ENCODE results near the gene IP6K3. TPM values are rescaled to one million over a fixed set of nuclear protein-coding genes. Genes with fewer than 3 reads are reported as not detected.

IP6K3 gene
- total RNA-seq, 1 donor from 2014 or later: 4.1 TPM

- DNase-seq (ENCODE audit: low spot score) (no peak), ATAC-seq (no peak)
These were observed 36.2 kb downstream of the IP6K3 start for GRCh38 chr6:33710296-33711121.

GRCh38 chr6:33709605-33710295 is 37.0 kb downstream of the IP6K3 start:
- DNase-seq (ENCODE audit: low spot score) (no peak), ATAC-seq (no peak)

GRCh38 chr6:33708516-33709204 is 38.0 kb downstream of the IP6K3 start:
- DNase-seq (ENCODE audit: low spot score) (no peak), ATAC-seq (no peak)

GRCh38 chr6:33707771-33708170 is 38.9 kb downstream of the IP6K3 start:
- ATAC-seq (no peak), DNase-seq (ENCODE audit: low spot score) (no peak)

GRCh38 chr6:33705955-33706725 is 40.6 kb downstream of the IP6K3 start:
- DNase-seq (ENCODE audit: low spot score) (no peak), ATAC-seq (no peak)

GRCh38 chr6:33705268-33705885 is 41.3 kb downstream of the IP6K3 start:
- no peak for ATAC-seq

GRCh38 chr6:33704215-33705066 is 42.3 kb downstream of the IP6K3 start:
- DNase-seq (ENCODE audit: low spot score): no peak
- peak; percentile 26 for ATAC-seq

More at GRCh38 chr6:33705268-33705885, 41.3 kb downstream of the IP6K3 start:
- DNase-seq (ENCODE audit: low spot score): no peak

GRCh38 chr6:33702345-33702977 is 44.2 kb downstream of the IP6K3 start:
- ATAC-seq: peak; percentile 68
- DNase-seq (ENCODE audit: low spot score): no peak

- DNase-seq (ENCODE audit: low spot score) (no peak), ATAC-seq (peak; percentile 43)
These were observed 46.2 kb downstream of the IP6K3 start for GRCh38 chr6:33700391-33701050.

GRCh38 chr6:33699739-33700138 is 47.0 kb downstream of the IP6K3 start:
- ATAC-seq (no peak), DNase-seq (ENCODE audit: low spot score) (no peak)

GRCh38 chr6:33699131-33699530 is 47.6 kb downstream of the IP6K3 start:
- DNase-seq (ENCODE audit: low spot score): no peak
- ATAC-seq: no peak

GRCh38 chr6:33698494-33698893 is 48.2 kb downstream of the IP6K3 start:
- ATAC-seq: no peak
- no peak for DNase-seq (ENCODE audit: low spot score)

GRCh38 chr6:33697845-33698244 is 48.9 kb downstream of the IP6K3 start:
- DNase-seq (ENCODE audit: low spot score) (no peak), ATAC-seq (no peak)

- DNase-seq (ENCODE audit: low spot score): no peak
These were observed 49.9 kb downstream of the IP6K3 start for GRCh38 chr6:33696548-33697518.

GRCh38 chr6:33696076-33696475 is 50.6 kb downstream of the IP6K3 start:
- no peak for ATAC-seq

More at GRCh38 chr6:33696548-33697518, 49.9 kb downstream of the IP6K3 start:
- ATAC-seq: peak; percentile 37

GRCh38 chr6:33695451-33695887 is 51.2 kb downstream of the IP6K3 start:
- DNase-seq (ENCODE audit: low spot score) (no peak), ATAC-seq (no peak)

More at GRCh38 chr6:33696076-33696475, 50.6 kb downstream of the IP6K3 start:
- DNase-seq (ENCODE audit: low spot score): no peak

GRCh38 chr6:33694977-33695376 is 51.7 kb downstream of the IP6K3 start:
- ATAC-seq (no peak), DNase-seq (ENCODE audit: low spot score) (no peak)

Data from left lobe of liver (tissue), 2 donors.